HG03354 (cell line): Measurements from ENCODE around the gene KRT81.

Source experiments
- ATAC-seq: cut with Tn5 transposase; IDR thresholded peaks from one replicate; pipeline ENCODE4 v1.9.1; 2021; ENCODE audit warnings: mild to moderate bottlenecking; ENCODE audit not compliant: unreplicated experiment, poor library complexity, severe bottlenecking

The KRT81 gene

DNA sequence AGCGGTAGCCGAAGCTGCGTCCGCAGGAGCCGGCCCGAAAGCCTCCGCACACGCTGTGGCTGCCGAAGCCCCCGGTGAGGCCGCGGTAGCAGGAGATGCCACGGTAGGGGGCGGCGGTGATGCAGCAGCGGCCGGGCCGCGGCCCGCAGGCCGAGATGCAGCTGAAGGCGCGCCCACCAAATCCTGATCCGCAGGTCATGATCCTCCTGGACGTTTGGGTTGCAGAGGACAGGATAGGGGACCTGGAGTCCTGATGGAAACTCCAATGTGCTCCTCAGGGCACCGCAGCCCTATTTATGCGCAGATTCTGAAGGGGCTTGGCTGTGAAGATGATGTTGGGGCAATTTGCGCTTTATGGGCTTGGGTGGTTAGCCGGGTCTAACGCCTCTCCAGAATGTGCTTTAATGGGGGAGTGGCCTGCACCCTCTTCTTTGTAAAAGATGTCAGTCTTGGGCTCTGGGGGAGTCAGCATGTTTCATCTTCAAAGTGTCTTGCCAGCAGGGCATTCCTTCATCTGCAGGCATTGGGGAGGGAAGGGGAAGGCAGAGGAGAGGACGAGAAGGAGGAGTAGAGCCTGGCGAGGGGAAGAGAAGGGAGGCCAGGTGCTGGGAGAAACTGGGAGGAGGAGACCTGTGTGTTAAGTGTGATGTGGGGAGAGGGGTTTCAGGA is at the start of gene KRT81:
Gene KRT81, minus strand, starts transcription at position 268 of the 669 bp plus-strand sequence. Its CDS starts 69 bp downstream, at position 199.
- no peak for ATAC-seq

DNA sequence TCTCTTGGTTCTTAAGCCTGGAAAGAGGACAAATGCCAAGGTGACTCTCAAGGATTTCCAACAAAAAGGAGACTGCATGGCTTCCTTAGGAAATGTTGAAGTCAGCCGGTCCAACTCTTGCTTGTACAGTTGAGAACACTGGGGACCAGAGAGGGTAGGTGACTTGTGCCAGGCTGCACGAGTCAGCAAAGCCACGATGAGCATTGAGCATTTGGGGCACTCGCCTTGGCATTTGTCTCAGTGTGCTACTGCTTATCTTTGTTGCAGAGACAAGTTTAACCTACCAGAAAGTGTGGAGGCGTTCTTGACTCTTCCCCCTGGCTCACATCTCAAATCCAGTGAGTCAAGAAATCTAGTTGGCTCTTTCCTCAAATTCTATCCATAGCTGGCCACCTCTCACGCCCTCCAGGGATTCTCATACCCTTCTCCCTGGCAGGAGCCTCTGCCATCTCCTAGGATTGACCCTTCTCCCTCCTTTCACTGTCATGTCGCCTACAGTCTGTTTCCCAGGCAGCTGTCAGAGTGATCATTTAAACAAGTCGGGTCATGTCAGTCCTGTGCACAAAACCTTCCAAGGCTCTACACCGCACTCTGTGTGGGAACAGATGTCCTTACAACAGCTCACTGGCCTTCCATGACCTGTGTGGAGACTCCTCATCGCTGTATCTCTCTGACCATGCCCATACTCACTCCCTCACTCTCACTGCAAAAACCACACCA is 47.1 kb upstream of the KRT81 start:
- no peak for ATAC-seq

DNA sequence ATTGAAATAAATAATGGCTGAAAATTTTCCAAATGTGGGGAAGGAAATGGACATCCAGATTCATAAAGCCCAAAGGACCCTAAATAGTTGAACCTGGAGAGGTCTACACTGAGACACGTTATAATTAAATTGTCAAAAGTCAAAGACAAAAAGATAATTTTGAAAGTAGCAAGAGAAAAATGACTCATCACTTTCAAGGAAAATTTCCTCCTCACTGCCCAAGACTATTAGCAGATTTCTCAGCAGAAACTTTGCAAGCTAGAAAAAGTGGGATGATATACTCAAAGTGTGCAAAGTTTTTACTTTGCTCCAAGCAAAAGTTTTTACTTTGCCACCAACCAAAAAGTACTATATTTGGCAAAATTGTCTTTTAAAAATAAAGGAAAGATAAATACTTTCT is 45.7 kb upstream of the KRT81 start:
- ATAC-seq = no peak

DNA sequence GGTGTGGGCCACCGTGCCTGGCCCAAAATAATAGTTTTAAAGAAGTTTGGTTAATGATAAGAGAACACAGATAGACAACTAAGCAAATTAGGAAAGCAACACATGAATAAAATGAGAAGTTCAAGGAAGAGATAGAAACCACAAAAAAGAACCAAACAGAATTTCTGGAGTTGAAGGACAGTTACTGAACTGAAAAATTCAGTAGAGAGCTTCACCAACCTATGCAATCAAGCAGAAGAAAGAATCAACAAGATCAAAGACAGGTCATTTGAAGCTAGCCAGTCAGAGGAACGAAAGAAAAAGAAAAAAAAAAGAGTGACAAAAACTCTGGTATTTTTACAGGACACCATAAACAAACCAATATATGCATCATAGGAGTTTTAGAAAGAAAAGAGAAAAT is 45.3 kb upstream of the KRT81 start:
- no peak for ATAC-seq

DNA sequence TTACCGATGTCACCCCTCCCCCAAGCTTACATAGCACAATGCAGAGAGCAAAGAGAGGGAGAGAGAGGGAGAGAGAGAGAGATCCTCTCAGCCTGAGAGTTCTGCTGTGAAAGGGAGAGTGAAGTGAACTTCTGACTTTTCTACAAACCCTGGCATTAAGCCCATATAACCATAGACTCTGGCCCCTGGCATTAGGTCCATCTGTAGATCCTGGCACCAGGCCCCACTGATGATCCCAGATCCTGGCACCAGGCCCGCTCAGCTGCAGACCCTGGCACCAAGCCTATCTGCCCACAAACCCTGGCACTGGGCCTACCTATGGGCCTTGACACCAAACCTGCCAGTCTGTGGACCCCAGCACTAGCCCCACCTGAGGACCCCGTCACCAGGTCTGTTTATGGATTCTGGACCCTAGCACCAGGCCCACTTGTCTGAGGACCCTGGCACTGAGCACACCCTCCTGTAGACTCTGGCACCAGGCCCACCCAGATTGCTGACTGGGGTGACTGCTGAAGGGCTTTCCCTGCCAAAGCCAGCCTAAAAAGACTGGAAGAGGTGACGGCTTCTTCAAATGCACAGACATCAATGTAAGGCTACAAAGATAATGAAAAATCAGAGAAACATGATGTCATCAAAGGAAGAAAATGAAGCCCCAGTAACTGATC is 44.4 kb upstream of the KRT81 start:
- ATAC-seq = no peak

DNA sequence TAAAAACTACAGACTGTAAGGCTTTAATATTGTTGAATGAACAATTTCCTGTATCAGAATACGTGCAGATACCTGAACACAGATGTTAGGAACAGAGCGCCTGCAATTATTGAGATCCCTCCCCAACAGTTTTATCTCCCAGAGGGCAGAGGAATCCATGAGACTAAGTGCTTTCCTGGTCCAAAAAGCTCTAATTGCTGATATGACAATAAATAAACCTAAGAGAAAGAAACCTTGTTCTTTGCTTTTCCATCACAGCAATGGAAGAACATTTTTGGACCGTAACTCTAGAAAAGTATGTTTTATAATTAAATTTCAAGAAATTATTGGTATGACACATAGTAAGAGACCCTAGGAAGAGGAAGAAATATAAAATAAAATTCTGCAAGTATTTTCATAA is 42.9 kb upstream of the KRT81 start:
- ATAC-seq = no peak

DNA sequence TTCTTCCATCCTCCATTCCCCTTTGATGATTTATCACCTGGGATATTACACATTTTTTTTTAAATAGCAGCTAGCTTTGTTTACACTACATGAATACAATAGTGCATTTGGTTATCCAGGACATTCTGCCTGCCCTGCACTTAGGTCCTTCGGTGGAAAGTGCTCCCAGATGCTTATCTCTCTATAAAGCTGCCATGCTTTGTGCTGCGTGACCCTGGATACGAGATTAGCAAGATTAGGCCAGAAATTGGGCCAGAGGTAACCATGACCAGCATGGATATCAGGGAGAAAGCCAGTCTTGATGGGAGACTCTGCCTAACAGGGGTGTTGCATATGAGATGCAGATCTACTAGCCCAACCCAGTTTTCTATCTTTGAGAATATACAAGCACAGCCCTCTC is 42.0 kb upstream of the KRT81 start:
- no peak for ATAC-seq

DNA sequence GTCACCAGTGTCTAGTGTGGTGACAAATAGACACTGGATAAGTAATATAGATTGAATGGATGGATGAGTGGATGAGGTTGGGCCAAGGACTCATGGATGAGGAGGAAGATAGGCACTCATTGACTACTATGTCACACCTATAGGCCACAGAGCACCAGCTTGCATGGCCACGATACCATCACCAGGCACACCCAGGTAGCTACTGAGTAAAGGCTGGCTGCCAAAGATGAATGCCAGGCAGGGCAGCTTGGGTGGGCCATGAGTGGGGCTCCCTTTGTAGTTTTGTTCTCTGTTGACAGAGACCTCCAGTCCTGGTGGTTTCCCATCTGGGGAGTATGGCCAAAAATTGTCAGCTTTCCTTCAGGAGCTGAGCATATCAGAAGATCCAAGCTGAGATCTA is 41.0 kb upstream of the KRT81 start:
- no peak for ATAC-seq

DNA sequence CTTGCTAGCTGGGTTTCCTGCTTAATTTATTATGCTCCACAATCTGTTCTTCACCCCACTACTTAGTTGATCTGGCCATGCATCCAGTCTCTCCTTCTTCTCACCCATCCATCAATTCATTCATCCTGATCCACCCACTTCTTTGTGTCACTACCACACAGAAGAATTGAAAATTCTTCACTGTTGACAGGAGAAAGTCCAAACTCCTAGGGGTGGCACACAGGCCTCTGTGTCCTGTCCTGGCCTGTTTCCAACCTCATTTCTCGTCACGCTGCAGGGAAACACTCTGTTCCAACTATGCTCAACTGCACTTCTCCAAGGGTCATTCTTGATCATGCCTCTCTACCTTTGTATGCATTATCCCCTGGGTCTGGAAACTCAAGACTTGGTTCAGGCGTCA is 40.5 kb upstream of the KRT81 start:
- no peak for ATAC-seq

DNA sequence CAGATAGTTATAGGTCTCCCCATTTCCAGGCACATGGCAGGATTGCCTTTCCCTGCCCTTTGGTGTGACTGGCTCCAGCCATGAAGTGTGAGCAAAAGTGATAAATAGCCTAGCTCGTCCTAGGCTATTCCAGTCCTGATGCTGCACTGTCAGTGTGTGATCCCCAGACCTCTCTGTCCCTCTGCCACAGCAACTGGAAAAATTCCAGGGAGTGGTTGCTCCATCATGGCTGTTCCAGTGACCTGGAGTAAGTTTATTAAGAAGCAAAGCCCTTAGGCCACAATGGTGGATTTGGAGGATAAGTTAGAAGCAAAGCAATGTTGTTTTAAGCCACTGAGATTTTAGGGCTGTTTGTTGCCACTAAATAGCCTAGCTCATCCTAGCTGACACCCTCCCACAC is 39.7 kb upstream of the KRT81 start:
- ATAC-seq = no peak

DNA sequence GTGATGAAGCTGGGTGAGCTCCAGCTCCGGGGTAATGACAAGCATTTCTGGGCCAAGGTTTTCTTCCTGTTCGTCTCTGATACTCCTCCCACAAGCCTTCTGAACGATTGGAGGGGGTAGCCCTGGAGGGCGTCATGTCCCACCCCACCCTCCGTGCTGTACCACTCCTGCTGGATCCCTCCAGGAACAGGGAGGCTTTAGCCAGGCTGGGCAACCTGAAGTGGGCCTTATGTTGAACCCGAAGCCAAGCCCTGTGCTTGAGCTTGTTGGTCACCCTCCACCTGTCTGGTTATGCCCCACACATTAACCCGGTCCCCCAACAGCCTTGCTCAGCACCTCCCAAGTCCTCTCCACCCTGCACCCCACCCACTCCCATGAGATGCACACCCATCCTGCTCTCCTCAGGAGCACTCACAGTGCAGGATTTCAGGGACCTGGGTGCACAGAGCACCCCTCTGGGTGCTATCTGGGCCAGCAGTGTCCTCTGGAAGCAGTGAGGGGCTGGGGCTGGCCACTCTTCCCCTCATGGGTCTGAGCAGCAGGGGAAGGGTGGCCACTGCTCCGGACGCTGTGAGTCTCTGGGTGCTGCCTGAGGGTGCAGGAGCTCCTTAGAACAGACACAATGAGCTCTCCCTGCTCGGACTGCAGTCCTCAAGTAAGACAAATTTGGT is 36.6 kb upstream of the KRT81 start:
- no peak for ATAC-seq

DNA sequence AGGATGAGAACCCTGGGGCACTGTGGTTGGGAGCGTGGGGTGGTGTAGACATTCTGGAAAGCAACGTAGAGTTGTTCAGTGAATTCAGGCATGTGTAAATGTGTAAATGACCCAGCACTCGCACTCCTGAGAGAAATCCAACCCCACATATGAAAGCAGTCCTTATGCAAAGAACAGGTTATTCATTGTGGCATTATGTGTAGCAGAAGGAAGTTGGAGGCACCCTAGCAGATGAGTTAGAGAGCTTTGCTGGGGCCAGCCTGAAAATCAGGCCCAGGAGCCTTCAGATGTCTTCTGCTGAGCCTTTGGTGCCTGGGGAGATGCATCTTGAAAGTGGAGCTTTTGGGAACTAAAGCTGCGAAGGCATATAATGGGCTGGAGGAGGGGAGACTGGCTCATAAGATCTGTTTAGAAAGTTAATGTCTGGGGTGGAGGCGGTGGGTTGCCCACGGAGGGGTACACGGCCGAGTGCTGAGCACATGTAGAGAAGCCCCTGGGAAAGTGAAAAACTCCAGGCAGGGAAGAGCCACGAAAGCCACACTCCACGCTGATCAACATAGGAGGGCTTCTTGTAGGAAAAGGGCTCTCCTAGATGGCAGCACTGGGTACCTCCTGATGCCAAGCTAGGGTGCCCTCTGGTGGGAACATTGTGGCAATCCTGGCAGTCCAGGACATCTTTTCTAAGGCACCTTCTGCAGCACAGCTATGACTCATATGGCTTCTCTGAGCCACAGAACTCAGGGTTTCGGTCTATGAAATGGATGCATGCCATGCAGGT is 35.9 kb upstream of the KRT81 start:
- peak; percentile 91 for ATAC-seq

DNA sequence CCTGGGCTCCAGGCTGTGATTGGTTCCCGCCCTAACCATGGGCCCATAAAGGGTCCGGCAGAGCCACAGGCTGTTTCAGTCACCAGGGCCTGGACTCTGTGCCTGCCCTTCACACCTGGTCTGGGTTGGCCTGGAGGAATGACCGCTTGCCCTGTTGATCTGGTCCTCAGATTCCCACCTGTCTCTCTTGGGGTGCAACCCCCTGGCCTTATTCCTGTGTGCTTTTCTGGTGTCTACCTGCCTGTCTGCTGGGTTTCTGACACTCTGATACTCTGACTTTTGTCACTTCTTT is 32.8 kb upstream of the KRT81 start:
- ATAC-seq = no peak

DNA sequence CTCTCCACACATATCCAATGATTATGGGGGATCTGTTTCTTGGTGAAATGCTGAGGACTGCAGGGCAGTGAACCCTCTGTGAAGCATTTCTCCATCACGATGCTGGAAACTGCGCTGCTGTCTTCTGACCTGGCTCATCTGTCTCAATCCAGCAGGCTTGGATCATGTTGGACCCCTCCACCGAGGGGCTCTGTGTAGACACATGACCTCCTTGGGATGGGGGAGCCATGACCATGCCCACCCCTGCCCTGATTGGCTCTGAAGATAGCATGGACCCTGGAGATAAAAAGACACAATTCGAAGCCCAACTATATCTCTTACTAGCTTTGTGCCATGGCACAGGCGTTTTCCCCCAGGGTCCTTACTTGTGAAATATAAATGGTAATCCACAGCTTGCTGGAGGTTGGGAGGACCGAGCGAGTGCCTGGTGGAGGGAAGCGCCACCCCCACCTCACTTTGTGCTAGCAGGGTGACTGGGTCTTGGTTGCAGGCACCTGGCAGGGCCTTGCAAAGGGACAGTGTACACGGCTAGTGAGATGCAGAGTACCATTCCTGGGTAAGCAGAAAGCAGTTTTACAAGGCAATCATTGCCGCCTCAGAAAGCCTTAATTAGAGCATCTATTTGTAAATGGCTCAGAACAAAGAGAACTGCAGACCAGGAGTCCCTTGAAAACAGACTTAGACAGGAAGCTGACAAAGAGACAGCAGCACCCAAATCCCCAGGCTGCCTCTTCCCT is 32.2 kb upstream of the KRT81 start:
- ATAC-seq = no peak

DNA sequence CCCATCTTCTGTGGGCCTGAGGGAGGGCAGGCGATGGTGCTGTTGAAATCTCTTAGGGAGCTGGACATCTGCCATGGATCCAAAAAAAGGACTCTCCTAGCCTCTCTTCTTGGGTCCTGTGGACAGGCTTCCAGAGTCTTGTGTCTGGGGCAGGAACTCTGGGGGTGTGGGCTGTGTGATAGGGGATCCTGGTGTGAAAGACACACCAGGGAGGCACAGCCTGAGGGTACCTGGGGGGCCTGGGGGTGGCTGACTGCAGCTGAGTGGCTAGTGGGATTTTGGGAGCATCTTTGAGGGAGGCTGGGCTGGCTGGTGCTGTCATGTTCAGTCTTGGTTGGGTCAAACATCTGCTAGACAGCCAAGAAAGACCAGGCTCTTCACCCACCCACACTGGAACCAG is 31.7 kb upstream of the KRT81 start:
- ATAC-seq = no peak

DNA sequence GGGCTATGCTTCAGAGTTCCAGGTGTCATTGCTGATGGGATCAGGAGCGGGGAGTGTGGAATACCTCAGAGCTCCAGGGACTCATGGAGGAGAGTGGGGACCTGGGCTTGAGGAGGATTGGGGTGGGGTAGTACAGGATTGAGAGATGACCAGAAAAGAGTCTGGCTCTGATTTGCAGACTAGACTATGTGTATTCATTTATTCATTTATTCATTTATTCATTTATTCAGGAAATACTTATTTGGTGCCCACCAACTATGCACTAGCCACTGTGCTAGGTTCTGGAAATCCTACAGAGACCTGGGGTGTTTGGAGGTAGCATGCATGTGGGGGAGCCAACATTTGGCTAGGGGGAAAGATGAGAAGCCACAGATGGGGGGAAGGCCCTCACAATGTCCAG is 30.7 kb upstream of the KRT81 start:
- no peak for ATAC-seq

DNA sequence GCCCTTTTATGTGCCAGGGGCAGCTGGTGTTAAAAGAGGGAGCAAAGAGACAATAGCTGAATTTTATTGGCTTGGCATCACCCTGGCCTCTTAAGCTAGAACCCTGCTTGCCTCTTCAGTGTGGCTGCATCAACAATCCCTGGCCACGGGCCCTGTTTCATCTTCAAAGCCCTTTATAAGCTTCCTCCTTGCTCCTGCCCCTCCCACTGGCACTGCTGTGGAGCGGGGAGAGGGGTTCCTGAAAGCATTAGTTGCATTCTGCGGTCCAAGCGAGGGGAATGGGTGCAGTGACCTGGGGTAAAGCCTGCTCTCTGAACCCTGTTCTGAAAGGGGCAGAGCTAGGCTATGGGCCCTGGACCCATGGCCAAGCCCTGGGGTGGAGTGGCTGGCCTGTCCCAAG is 30.1 kb upstream of the KRT81 start:
- ATAC-seq = no peak

DNA sequence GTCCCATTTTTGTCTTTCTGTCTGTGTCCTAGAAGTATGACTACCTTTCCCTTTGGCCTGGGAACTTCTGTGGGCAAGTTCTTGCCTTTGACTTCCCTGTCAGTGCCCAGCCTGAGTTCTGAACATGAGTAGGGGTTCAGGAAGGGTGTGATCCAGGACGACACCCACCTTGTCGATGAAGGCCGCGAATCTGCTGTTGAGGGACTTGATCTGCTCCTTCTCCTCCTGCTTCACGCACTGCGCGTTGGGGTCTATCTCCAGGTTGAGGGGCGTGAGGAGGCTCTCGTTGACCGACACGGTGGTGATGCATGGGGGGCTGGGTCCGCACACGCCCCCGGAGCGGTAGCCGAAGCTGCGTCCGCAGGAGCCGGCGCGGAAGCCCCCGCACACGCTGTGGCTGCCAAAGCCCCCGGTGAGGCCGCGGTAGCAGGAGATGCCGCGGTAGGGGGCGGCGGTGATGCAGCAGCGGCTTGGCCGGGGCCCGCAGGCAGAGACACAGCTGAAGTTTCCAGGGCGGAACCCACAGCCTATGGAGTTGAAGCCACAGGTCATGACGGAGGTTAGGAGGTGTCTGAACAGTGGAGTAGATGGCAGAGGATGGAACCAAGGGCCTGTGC is 29.6 kb upstream of the KRT81 start, which contains the start of gene KRT83:
Gene KRT83, minus strand, starts transcription at position 615 of the 617 bp plus-strand sequence. Its CDS starts 63 bp downstream, at position 552.
- no peak for ATAC-seq

DNA sequence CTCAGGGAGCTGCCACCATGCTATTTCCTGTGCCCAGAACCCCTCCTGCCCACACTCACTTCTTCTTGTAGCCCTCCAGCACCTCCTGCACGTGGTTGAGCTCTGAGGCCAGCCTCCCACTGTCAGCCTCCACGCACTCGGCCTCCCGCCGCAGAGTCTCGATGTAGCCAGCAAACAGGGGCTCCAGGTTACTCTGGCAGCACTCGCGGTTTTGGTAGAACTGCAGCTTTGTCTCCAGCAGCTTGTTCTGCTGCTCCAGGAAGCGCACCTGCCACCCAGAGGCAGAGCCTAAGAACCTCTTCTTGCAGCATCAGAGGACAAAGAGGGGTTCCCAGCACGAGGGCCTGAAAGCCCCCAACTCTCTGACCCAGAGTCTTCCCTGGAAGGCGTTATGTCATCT is 27.8 kb upstream of the KRT81 start:
- ATAC-seq = no peak
